ENCODE measurements around the gene RAX2. TPM values are rescaled to one million over a fixed set of nuclear protein-coding genes. Genes with fewer than 3 reads are reported as not detected.

RAX2 gene
- polyA plus RNA-seq, 1 of the 3 experiments (the other 2 are of a cell fraction), result not detected

DNA sequence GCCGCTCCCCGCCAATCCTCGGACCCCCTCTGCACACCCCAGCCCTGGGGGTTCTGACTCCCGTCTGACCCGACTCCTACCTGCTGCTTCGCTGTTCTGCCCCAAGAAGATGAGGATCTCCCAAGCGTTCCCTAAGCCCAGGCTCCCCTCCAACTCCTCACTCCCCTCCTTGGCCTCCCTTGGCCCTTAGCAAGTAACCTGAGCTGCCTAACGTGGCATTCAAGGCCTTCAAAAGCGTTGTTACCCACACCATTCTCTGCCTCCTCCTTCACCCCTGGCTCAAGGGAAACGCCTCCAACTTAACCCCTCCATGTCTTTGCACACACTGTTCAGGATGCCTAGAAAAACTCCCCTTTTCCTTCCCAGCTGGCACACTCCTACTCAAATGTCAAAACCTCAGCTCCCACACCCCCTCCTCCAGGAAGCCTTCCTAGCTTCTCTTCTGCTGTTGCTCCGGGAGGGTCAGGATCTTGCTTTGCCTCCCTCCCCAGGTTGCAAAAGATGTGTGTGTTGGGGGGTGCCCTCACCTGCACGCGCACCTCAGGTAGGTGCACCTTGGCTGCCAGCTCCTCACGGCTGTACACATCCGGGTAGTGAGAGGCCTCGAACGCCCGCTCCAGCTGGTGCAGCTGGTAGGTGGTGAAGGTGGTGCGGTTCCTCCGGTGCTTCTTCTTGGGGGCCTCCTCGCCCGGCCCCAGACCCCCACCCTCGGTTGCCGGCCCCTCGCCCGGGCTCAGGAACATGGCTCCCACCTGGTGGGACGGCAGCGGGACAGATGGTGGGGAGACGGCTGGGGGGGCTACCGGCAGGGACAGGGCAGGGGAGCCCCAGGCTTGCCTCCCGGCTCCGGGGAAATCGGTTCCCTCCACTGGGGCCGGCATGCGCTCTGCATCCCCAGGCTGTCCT, 775 bp downstream of the RAX2 start:
- H2AFZ ChIP-seq (ENCODE audit: low read depth), result no peak overlapping the region
- no peak overlapping the region for H3K4me2 ChIP-seq
- ChIA-PET POLR2A (interaction anchor here (0.8 kb wide), 1 partner anchor 200 kb away, joined by 3 read pairs; the partner anchor contains the start of gene DAPK3), CTCF (interaction anchor here (1.2 to 1.5 kb wide), 3 partner anchors 9 to 50 kb away, joined by 4 to 5 read pairs (median 4); partner anchors contain the start of gene MRPL54)
- no peaks in the 10 kb centered on the region for H3F3A ChIP-seq (replicated peaks; ENCODE audit: insufficient read depth)
- no peaks in the 10 kb centered on the region for H4K20me1 ChIP-seq (ENCODE audit: insufficient read depth)
- no peaks in the 10 kb centered on the region for H3K79me2 ChIP-seq (ENCODE audit: insufficient read depth)
- H3K4me1 ChIP-seq (ENCODE audit: control insufficient read depth in 1 of 2, insufficient read depth in 2 of 2, low read depth in 1 of 2, low read length in 1 of 2), result no peaks in the 10 kb centered on the region
- H3K27ac ChIP-seq (ENCODE audit: low read depth in 2 of 2, low read length in 1 of 2), result no peak overlapping the region
- no peaks in the 10 kb centered on the region for H3K27me3 ChIP-seq (ENCODE audit: insufficient read depth)
- no peaks in the 10 kb centered on the region for H3K9me3 ChIP-seq
- no peaks in the 10 kb centered on the region for H3K9me2 ChIP-seq
- TF ChIP-seq, protein P1, sequence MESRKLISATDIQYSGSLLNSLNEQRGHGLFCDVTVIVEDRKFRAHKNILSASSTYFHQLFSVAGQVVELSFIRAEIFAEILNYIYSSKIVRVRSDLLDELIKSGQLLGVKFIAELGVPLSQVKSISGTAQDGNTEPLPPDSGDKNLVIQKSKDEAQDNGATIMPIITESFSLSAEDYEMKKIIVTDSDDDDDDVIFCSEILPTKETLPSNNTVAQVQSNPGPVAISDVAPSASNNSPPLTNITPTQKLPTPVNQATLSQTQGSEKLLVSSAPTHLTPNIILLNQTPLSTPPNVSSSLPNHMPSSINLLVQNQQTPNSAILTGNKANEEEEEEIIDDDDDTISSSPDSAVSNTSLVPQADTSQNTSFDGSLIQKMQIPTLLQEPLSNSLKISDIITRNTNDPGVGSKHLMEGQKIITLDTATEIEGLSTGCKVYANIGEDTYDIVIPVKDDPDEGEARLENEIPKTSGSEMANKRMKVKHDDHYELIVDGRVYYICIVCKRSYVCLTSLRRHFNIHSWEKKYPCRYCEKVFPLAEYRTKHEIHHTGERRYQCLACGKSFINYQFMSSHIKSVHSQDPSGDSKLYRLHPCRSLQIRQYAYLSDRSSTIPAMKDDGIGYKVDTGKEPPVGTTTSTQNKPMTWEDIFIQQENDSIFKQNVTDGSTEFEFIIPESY (IDR thresholded peaks at IDR 0.05; ENCODE audit: borderline replicate concordance, low read depth), result no peak
- no peak for TF ChIP-seq GABPA (IDR thresholded peaks at IDR 0.05; ENCODE audit: low read depth)
- H3K36me3 ChIP-seq (replicated peaks in 1 of 2; ENCODE audit: control insufficient read depth in 1 of 2, insufficient read depth in 2 of 2, low read length in 1 of 2), result peaks cover 0 to 14% of the 10 kb centered on the region in 2 experiments
- H3K4me3 ChIP-seq (ENCODE audit: low read depth in 2 of 2, low read length in 1 of 2), result no peak overlapping the region
- peak; percentile 33 for DNase-seq
- WGBS (ENCODE audit: low lambda C conversion rate), result 73% methylated on average over 8 of the region's 35 CpGs
- no peak overlapping the region for H3K9ac ChIP-seq

- H3K4me3 ChIP-seq (ENCODE audit: low read depth in 2 of 2, low read length in 1 of 2), result no peak overlapping the region
- H3K27ac ChIP-seq (ENCODE audit: low read depth in 2 of 2, low read length in 1 of 2), result no peak overlapping the region
- ChIA-PET POLR2A (interaction anchor here (0.8 kb wide), 1 partner anchor 201 kb away, joined by 3 read pairs; the partner anchor contains the start of gene DAPK3), CTCF (interaction anchor here (0.9 to 1.2 kb wide), 2 partner anchors 8 to 51 kb away, joined by 3 to 4 read pairs; no protein-coding TSS in a partner anchor)
- no peak overlapping the region for H2AFZ ChIP-seq (ENCODE audit: low read depth)
- H3K4me2 ChIP-seq, result no peak overlapping the region
- H3K9me2 ChIP-seq, result no peaks in the 10 kb centered on the region
- H3K4me1 ChIP-seq (ENCODE audit: control insufficient read depth in 1 of 2, insufficient read depth in 2 of 2, low read depth in 1 of 2, low read length in 1 of 2), result no peaks in the 10 kb centered on the region
- 0 out of 2 replicates have a peak, but pooled peaks cover under 1% of the 10 kb centered on the region for H3K79me2 ChIP-seq (ENCODE audit: insufficient read depth)
- H3K9ac ChIP-seq, result no peak overlapping the region
- DNase-seq, result peak; percentile 45
- H3K36me3 ChIP-seq (replicated peaks in 1 of 2; ENCODE audit: control insufficient read depth in 1 of 2, insufficient read depth in 2 of 2, low read length in 1 of 2), result peaks cover 0 to 14% of the 10 kb centered on the region in 2 experiments
- TF ChIP-seq FOSL2 (IDR thresholded peaks at IDR 0.05; ENCODE audit: borderline replicate concordance, low read depth), result no peak
- no peak for TF ChIP-seq TEAD4 (IDR thresholded peaks at IDR 0.05; ENCODE audit: borderline replicate concordance, insufficient read depth)
- no peak for TF ChIP-seq GATA2 (CRISPR knock-in tag; IDR thresholded peaks at IDR 0.05)
- TF ChIP-seq, protein P2, sequence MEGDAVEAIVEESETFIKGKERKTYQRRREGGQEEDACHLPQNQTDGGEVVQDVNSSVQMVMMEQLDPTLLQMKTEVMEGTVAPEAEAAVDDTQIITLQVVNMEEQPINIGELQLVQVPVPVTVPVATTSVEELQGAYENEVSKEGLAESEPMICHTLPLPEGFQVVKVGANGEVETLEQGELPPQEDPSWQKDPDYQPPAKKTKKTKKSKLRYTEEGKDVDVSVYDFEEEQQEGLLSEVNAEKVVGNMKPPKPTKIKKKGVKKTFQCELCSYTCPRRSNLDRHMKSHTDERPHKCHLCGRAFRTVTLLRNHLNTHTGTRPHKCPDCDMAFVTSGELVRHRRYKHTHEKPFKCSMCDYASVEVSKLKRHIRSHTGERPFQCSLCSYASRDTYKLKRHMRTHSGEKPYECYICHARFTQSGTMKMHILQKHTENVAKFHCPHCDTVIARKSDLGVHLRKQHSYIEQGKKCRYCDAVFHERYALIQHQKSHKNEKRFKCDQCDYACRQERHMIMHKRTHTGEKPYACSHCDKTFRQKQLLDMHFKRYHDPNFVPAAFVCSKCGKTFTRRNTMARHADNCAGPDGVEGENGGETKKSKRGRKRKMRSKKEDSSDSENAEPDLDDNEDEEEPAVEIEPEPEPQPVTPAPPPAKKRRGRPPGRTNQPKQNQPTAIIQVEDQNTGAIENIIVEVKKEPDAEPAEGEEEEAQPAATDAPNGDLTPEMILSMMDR (IDR thresholded peaks at IDR 0.05), result no peak
- TF ChIP-seq JUND (IDR thresholded peaks at IDR 0.05), result no peak
- no peak for TF ChIP-seq YY1 (IDR thresholded peaks at IDR 0.05; ENCODE audit: low read depth)
- TF ChIP-seq RFX5 (IDR thresholded peaks at IDR 0.05; ENCODE audit: low read length), result no peak
- H3K9me3 ChIP-seq, result no peaks in the 10 kb centered on the region
- H3K27me3 ChIP-seq (ENCODE audit: insufficient read depth), result no peaks in the 10 kb centered on the region
- no peaks in the 10 kb centered on the region for H4K20me1 ChIP-seq (ENCODE audit: insufficient read depth)
- H3F3A ChIP-seq (replicated peaks; ENCODE audit: insufficient read depth), result no peaks in the 10 kb centered on the region
- WGBS (ENCODE audit: low lambda C conversion rate), result 84% methylated on average over 23 of the region's 53 CpGs
Observed at GRCh38 chr19:3770136-3770999, 1.7 kb downstream of the RAX2 start.
